ENCODE results near the gene CEP350. TPM values are rescaled to one million over a fixed set of nuclear protein-coding genes. Genes with fewer than 3 reads are reported as not detected.

The CEP350 gene
- total RNA-seq, 2 experiments from 2014 or later = 48.6 to 54.2 TPM

DNA sequence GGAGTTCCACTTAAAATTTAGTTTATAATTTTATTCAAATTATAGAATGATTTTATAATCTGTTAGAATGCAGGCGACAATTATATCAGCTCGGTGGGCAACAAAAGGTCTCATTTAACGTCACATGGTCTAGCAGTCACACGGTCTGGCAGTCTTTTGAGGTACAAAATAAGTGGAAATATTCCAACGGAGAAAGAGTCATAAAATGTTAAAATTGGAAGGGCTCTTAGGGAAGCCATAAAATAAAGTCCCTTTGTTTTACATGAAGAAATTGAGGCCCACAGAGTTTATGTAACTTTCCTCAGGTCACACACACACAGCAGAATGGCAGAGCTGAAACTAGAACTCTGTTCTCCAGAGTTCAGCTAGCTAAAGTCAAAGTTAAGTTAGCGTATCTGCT, 115.7 kb downstream of the CEP350 start:
- Histone ChIP-seq H3K27ac (ENCODE audit: low read depth, low read length, poor library complexity, severe bottlenecking) (no peak overlapping the region), H3K9me3 (ENCODE audit: low read length) (no peaks in the 10 kb centered on the region), H3K4me1 (ENCODE audit: insufficient read depth, low read length, poor library complexity, severe bottlenecking) (no peaks in the 10 kb centered on the region), H2AFZ (ENCODE audit: low read length) (no peak overlapping the region), H3K36me3 (ENCODE audit: insufficient read depth, low read length) (peaks cover 84% of the 10 kb centered on the region), H3K79me2 (ENCODE audit: insufficient read depth, low read depth, low read length) (no peaks in the 10 kb centered on the region), H4K20me1 (ENCODE audit: insufficient read depth, low read length) (no peaks in the 10 kb centered on the region), H3K4me2 (ENCODE audit: low read length) (no peak overlapping the region), H3K4me3 (ENCODE audit: low read depth, low read length, poor library complexity, severe bottlenecking) (no peak overlapping the region), H3K9me2 (ENCODE audit: insufficient read depth, low read length) (no peaks in the 10 kb centered on the region)
- DNase-seq (ENCODE audit: low spot score) = no peak
- no TSS peak for BruUV-seq (replicated peaks)
- ChIA-PET CTCF (ENCODE audit: unreplicated experiment) (interaction anchor here (1.2 kb wide), 1 partner anchor 40 kb away, joined by 3 read pairs; no protein-coding TSS in a partner anchor), POLR2A (interaction anchor here (1.1 kb wide), 1 partner anchor 9 kb away, joined by 4 read pairs; no protein-coding TSS in a partner anchor)
- intact Hi-C loops (cut with micrococcal nuclease; ENCODE audit: unreplicated experiment) = no loop called here
- no peak for TF ChIP-seq EZH2phosphoT487 (IDR thresholded peaks at IDR 0.05; ENCODE audit: borderline replicate concordance, low read depth, low read length)
- TF ChIP-seq, protein P1, sequence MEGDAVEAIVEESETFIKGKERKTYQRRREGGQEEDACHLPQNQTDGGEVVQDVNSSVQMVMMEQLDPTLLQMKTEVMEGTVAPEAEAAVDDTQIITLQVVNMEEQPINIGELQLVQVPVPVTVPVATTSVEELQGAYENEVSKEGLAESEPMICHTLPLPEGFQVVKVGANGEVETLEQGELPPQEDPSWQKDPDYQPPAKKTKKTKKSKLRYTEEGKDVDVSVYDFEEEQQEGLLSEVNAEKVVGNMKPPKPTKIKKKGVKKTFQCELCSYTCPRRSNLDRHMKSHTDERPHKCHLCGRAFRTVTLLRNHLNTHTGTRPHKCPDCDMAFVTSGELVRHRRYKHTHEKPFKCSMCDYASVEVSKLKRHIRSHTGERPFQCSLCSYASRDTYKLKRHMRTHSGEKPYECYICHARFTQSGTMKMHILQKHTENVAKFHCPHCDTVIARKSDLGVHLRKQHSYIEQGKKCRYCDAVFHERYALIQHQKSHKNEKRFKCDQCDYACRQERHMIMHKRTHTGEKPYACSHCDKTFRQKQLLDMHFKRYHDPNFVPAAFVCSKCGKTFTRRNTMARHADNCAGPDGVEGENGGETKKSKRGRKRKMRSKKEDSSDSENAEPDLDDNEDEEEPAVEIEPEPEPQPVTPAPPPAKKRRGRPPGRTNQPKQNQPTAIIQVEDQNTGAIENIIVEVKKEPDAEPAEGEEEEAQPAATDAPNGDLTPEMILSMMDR (conservative IDR thresholded peaks at IDR 0.05; ENCODE audit: low read length) = no peak

DNA sequence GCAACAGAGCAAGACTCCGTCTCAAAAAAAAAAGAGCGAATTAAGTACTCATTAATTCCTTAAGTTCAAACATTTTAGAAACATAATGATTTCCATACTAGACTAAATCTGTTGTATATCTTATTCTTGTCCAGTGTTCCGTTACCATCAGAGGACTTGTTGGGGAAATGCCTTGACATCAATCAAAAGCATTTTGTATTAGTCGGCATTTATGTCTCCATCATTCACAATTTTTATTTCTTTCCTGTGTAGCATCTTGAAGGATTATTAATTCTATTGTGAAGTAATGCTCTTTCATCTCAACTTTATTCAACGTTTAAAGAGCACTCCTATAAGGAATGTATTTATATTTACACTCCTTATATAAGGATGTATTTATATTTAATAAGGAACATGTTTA, 117.1 kb downstream of the CEP350 start:
- TF ChIP-seq EZH2phosphoT487 (IDR thresholded peaks at IDR 0.05; ENCODE audit: borderline replicate concordance, low read depth, low read length) = no peak
- TF ChIP-seq, protein P1 (conservative IDR thresholded peaks at IDR 0.05; ENCODE audit: low read length) = no peak
- Histone ChIP-seq H3K79me2 (ENCODE audit: insufficient read depth, low read depth, low read length) (no peaks in the 10 kb centered on the region), H3K9me2 (ENCODE audit: insufficient read depth, low read length) (no peaks in the 10 kb centered on the region), H4K20me1 (ENCODE audit: insufficient read depth, low read length) (no peaks in the 10 kb centered on the region), H3K4me2 (ENCODE audit: low read length) (no peak overlapping the region), H3K4me3 (ENCODE audit: low read depth, low read length, poor library complexity, severe bottlenecking) (no peak overlapping the region), H2AFZ (ENCODE audit: low read length) (no peak overlapping the region), H3K27ac (ENCODE audit: low read depth, low read length, poor library complexity, severe bottlenecking) (no peak overlapping the region), H3K36me3 (ENCODE audit: insufficient read depth, low read length) (peaks cover 84% of the 10 kb centered on the region), H3K9me3 (ENCODE audit: low read length) (no peaks in the 10 kb centered on the region), H3K4me1 (ENCODE audit: insufficient read depth, low read length, poor library complexity, severe bottlenecking) (no peaks in the 10 kb centered on the region)
- ChIA-PET POLR2A (interaction anchor here (0.7 kb wide), 2 partner anchors 206 to 641 kb away, joined by 3 to 5 read pairs; no protein-coding TSS in a partner anchor), CTCF (ENCODE audit: unreplicated experiment) (no interaction called here)
- no peak for DNase-seq (ENCODE audit: low spot score)
- BruUV-seq (replicated peaks) = no TSS peak
- intact Hi-C loops (cut with micrococcal nuclease; ENCODE audit: unreplicated experiment) = no loop called here

DNA sequence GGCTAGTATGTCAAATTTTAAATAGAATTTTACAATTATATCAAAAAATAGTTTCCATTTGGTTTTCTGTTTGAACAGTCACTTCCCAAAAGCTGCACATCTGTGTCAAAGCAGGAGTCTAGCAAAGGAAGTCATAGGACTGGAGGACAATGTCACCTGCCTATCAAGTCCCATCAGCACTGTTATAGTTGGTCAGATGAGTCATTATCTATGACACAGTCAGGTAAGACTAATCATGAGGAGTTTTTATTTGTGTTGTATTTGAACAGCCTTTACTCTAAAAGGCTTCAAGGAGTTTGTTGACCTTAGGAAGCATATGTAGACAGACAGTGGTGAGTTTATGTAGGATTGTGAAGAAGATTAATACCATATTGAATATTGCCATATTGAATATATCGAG, 125.8 kb downstream of the CEP350 start:
- Histone ChIP-seq H3K9me2 (ENCODE audit: insufficient read depth, low read length) (no peaks in the 10 kb centered on the region), H3K4me3 (ENCODE audit: low read depth, low read length, poor library complexity, severe bottlenecking) (no peak overlapping the region), H2AFZ (ENCODE audit: low read length) (no peak overlapping the region), H3K79me2 (ENCODE audit: insufficient read depth, low read depth, low read length) (no peaks in the 10 kb centered on the region), H3K9me3 (ENCODE audit: low read length) (no peaks in the 10 kb centered on the region), H3K36me3 (ENCODE audit: insufficient read depth, low read length) (peaks cover 77% of the 10 kb centered on the region), H3K4me1 (ENCODE audit: insufficient read depth, low read length, poor library complexity, severe bottlenecking) (no peaks in the 10 kb centered on the region), H4K20me1 (ENCODE audit: insufficient read depth, low read length) (no peaks in the 10 kb centered on the region), H3K27ac (ENCODE audit: low read depth, low read length, poor library complexity, severe bottlenecking) (no peak overlapping the region), H3K4me2 (ENCODE audit: low read length) (no peak overlapping the region)
- CTCF ChIA-PET (ENCODE audit: unreplicated experiment) = no interaction called here
- no peak for TF ChIP-seq EZH2phosphoT487 (IDR thresholded peaks at IDR 0.05; ENCODE audit: borderline replicate concordance, low read depth, low read length)
- TF ChIP-seq, protein P1 (conservative IDR thresholded peaks at IDR 0.05; ENCODE audit: low read length) = no peak
- DNase-seq (ENCODE audit: low spot score) = no peak
- intact Hi-C loops (cut with micrococcal nuclease; ENCODE audit: unreplicated experiment) = no loop called here
- POLR2A ChIA-PET = no interaction called here
- BruUV-seq (replicated peaks) = no TSS peak
